Sciatic nerve (tissue), 2 donors: ENCODE results near the gene PLPPR3. TPM values are rescaled to one million over a fixed set of nuclear protein-coding genes. Genes with fewer than 3 reads are reported as not detected.

Experiments used
- ATAC-seq: fragments of 200-7000 bp; cut with Tn5 transposase; one replicate; pipeline ENCODE4 v1.9.1; 2020; ENCODE audit warnings: mild to moderate bottlenecking, moderate library complexity
- DNase-seq: peaks from one replicate; pipeline ENCODE4 v3.0.0-alpha.2; 2020; ENCODE audit warnings: low spot score
- intact Hi-C: fragments of 100-400 bp; cut with DNase I; formaldehyde crosslinking; loops from one replicate; pipeline ENCODE4 v1.14.2; 2022
- total RNA-seq: library from RNA; stranded (reverse); fragmentation: NEBNext Ultra II Directional; extraction: Animal tissue kit (Norgen Biotek cat#: 25700); gene quantifications from one replicate; pipeline ENCODE4 v1.2.1, GENCODE V29; 2021
- donor health status: DM: no; HTN: no; CAD: no.
- donor health status: DM: no; HTN: no; CAD: no.

PLPPR3 gene
- total RNA-seq, 1 donor from 2014 or later = not detected

- intact Hi-C loops = loop anchor here (10.0 kb wide), 1 partner anchor 125 kb away; the partner anchor contains the start of genes KISS1R and R3HDM4
- ATAC-seq = no peak
- no peak for DNase-seq
These were observed 32.1 kb downstream of the PLPPR3 start for GRCh38 chr19:789701-790060.

GRCh38 chr19:788983-789700 is 32.6 kb downstream of the PLPPR3 start:
- DNase-seq (peak; percentile 62), ATAC-seq (peak; percentile 54)

GRCh38 chr19:788686-788982 is 33.1 kb downstream of the PLPPR3 start:
- ATAC-seq (peak; percentile 69), DNase-seq (no peak)
- intact Hi-C loops = no loop called here

More at GRCh38 chr19:788983-789700, 32.6 kb downstream of the PLPPR3 start:
- intact Hi-C loops = no loop called here

- ATAC-seq (no peak), DNase-seq (no peak)
- intact Hi-C loops = no loop called here
These were observed 34.2 kb downstream of the PLPPR3 start for GRCh38 chr19:787536-787935.

- no peak for ATAC-seq
- intact Hi-C loops = no loop called here
These were observed 37.2 kb downstream of the PLPPR3 start for GRCh38 chr19:784541-784940.

GRCh38 chr19:782878-783668 is 38.7 kb downstream of the PLPPR3 start:
- no peak for ATAC-seq
- DNase-seq = no peak
- intact Hi-C loops = no loop called here

More at GRCh38 chr19:784541-784940, 37.2 kb downstream of the PLPPR3 start:
- no peak for DNase-seq

- intact Hi-C loops = no loop called here
- ATAC-seq (peak; percentile 53), DNase-seq (no peak)
These were observed 39.4 kb downstream of the PLPPR3 start for GRCh38 chr19:782185-782877.

GRCh38 chr19:781800-782184 is 40.0 kb downstream of the PLPPR3 start:
- no peak for DNase-seq
- intact Hi-C loops = no loop called here
- ATAC-seq = no peak

- DNase-seq = no peak
- intact Hi-C loops = no loop called here
These were observed 40.8 kb downstream of the PLPPR3 start for GRCh38 chr19:780935-781334.

GRCh38 chr19:778910-779653 is 42.7 kb downstream of the PLPPR3 start:
- intact Hi-C loops = no loop called here
- ATAC-seq (peak; percentile 89), DNase-seq (no peak)

More at GRCh38 chr19:780935-781334, 40.8 kb downstream of the PLPPR3 start:
- ATAC-seq = no peak

GRCh38 chr19:776549-776948 is 45.2 kb downstream of the PLPPR3 start:
- ATAC-seq = no peak
- no peak for DNase-seq
- intact Hi-C loops = no loop called here

GRCh38 chr19:772730-773436 is 48.9 kb downstream of the PLPPR3 start:
- intact Hi-C loops = loop anchor here (5.0 kb wide), 1 partner anchor 144 kb away; the partner anchor contains the start of gene KISS1R
- DNase-seq (no peak), ATAC-seq (no peak)

GRCh38 chr19:772063-772462 is 49.7 kb downstream of the PLPPR3 start:
- DNase-seq (no peak), ATAC-seq (no peak)
- intact Hi-C loops = loop anchor here (5.0 kb wide), 1 partner anchor 145 kb away; the partner anchor contains the start of gene KISS1R

GRCh38 chr19:771332-771785 is 50.4 kb downstream of the PLPPR3 start:
- DNase-seq (no peak), ATAC-seq (peak; percentile 37)
- intact Hi-C loops = loop anchor here (5.0 kb wide), 1 partner anchor 146 kb away; the partner anchor contains the start of gene KISS1R

- ATAC-seq = no peak
- DNase-seq = no peak
- intact Hi-C loops = loop anchor here (5.0 kb wide), 1 partner anchor 148 kb away; the partner anchor contains the start of gene KISS1R
These were observed 52.1 kb downstream of the PLPPR3 start for GRCh38 chr19:769616-770015.

GRCh38 chr19:768424-768823 is 53.3 kb downstream of the PLPPR3 start:
- intact Hi-C loops = no loop called here
- DNase-seq (no peak), ATAC-seq (peak; percentile 14)

GRCh38 chr19:765179-765738 is 56.5 kb downstream of the PLPPR3 start:
- no peak for ATAC-seq
- intact Hi-C loops = no loop called here
- DNase-seq = no peak

GRCh38 chr19:764301-764700 is 57.5 kb downstream of the PLPPR3 start:
- DNase-seq = no peak
- no peak for ATAC-seq
- intact Hi-C loops = no loop called here
